HG03442 (cell line): Measurements from ENCODE around the gene SH3RF2.

Source experiments
- ATAC-seq: cut with Tn5 transposase; IDR thresholded peaks from one replicate; pipeline ENCODE4 v1.9.1; 2021; ENCODE audit warnings: mild to moderate bottlenecking, moderate library complexity; ENCODE audit not compliant: unreplicated experiment

The SH3RF2 gene

GRCh38 chr5:145921211-145921610 is 15.2 kb upstream of the SH3RF2 start:
- ATAC-seq: no peak

- no peak for ATAC-seq
These were observed 14.3 kb upstream of the SH3RF2 start for GRCh38 chr5:145922059-145922458.

- ATAC-seq: no peak
These were observed 13.0 kb upstream of the SH3RF2 start for GRCh38 chr5:145923405-145923804.

GRCh38 chr5:145924849-145925248 is 11.5 kb upstream of the SH3RF2 start:
- ATAC-seq: no peak

- no peak for ATAC-seq
These were observed 11.0 kb upstream of the SH3RF2 start for GRCh38 chr5:145925353-145925752.

- ATAC-seq: no peak
These were observed 10.6 kb upstream of the SH3RF2 start for GRCh38 chr5:145925803-145926202.

GRCh38 chr5:145931718-145932117 is 4.7 kb upstream of the SH3RF2 start:
- ATAC-seq: no peak

GRCh38 chr5:145934276-145934675 is 2.1 kb upstream of the SH3RF2 start:
- no peak for ATAC-seq

GRCh38 chr5:145937432-145938250 is 1.3 kb downstream of the SH3RF2 start:
- ATAC-seq: peak; percentile 67

- ATAC-seq: no peak
These were observed 2.6 kb downstream of the SH3RF2 start for GRCh38 chr5:145938776-145939539.

GRCh38 chr5:145939540-145940065 is 3.2 kb downstream of the SH3RF2 start:
- no peak for ATAC-seq

GRCh38 chr5:145941096-145941447 is 4.7 kb downstream of the SH3RF2 start:
- no peak for ATAC-seq

- ATAC-seq: no peak
These were observed 5.2 kb downstream of the SH3RF2 start for GRCh38 chr5:145941448-145942130.

GRCh38 chr5:145942201-145942600 is 5.8 kb downstream of the SH3RF2 start:
- ATAC-seq: no peak

GRCh38 chr5:145942749-145943148 is 6.4 kb downstream of the SH3RF2 start:
- ATAC-seq: no peak

- no peak for ATAC-seq
These were observed 7.3 kb downstream of the SH3RF2 start for GRCh38 chr5:145943674-145944121.

GRCh38 chr5:145944328-145944727 is 8.0 kb downstream of the SH3RF2 start:
- no peak for ATAC-seq

- ATAC-seq: no peak
These were observed 9.3 kb downstream of the SH3RF2 start for GRCh38 chr5:145945620-145946111.

GRCh38 chr5:145946112-145946861 is 9.9 kb downstream of the SH3RF2 start:
- peak; percentile 98 for ATAC-seq

- no peak for ATAC-seq
These were observed 11.2 kb downstream of the SH3RF2 start for GRCh38 chr5:145947581-145947980.
